ENCODE data around the gene FGFR2. TPM values are rescaled to one million over a fixed set of nuclear protein-coding genes. Genes with fewer than 3 reads are reported as not detected.

FGFR2 gene
- total RNA-seq, 1 donor from 2014 or later = 4.4 TPM

DNA sequence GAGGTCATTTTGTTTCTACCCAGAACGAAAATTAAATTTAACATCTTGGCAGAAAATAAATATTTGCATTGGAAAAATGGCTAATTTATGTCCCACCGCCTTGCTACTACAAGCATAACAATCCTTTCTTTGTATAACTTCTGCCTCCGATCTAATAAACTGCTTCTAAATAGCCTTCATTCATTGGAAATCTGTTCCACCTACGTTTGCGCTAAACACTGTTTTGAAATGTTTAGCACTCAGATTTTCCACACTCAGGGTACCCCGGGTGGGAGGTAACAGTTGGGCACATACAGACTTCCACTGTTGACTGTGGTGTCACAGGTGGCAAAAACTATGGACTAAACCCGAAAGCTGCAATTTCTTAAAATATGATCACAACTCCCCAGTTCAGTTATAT, 96.4 kb downstream of the FGFR2 start:
- Histone ChIP-seq H3K4me3 (no peak overlapping the region), H3K9me3 (no peaks in the 10 kb centered on the region), H3K4me1 (no peaks in the 10 kb centered on the region), H3K27me3 (no peaks in the 10 kb centered on the region), H3K36me3 (peaks cover 0 to 4% of the 10 kb centered on the region in 2 donors), H3K27ac (no peak overlapping the region)
- TF ChIP-seq, protein P1, sequence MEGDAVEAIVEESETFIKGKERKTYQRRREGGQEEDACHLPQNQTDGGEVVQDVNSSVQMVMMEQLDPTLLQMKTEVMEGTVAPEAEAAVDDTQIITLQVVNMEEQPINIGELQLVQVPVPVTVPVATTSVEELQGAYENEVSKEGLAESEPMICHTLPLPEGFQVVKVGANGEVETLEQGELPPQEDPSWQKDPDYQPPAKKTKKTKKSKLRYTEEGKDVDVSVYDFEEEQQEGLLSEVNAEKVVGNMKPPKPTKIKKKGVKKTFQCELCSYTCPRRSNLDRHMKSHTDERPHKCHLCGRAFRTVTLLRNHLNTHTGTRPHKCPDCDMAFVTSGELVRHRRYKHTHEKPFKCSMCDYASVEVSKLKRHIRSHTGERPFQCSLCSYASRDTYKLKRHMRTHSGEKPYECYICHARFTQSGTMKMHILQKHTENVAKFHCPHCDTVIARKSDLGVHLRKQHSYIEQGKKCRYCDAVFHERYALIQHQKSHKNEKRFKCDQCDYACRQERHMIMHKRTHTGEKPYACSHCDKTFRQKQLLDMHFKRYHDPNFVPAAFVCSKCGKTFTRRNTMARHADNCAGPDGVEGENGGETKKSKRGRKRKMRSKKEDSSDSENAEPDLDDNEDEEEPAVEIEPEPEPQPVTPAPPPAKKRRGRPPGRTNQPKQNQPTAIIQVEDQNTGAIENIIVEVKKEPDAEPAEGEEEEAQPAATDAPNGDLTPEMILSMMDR (IDR thresholded peaks at IDR 0.05) = no peak
- no peak for DNase-seq (ENCODE audit: low spot score in 2 of 2)
- intact Hi-C loops (cut with DNase I) = no loop called here

DNA sequence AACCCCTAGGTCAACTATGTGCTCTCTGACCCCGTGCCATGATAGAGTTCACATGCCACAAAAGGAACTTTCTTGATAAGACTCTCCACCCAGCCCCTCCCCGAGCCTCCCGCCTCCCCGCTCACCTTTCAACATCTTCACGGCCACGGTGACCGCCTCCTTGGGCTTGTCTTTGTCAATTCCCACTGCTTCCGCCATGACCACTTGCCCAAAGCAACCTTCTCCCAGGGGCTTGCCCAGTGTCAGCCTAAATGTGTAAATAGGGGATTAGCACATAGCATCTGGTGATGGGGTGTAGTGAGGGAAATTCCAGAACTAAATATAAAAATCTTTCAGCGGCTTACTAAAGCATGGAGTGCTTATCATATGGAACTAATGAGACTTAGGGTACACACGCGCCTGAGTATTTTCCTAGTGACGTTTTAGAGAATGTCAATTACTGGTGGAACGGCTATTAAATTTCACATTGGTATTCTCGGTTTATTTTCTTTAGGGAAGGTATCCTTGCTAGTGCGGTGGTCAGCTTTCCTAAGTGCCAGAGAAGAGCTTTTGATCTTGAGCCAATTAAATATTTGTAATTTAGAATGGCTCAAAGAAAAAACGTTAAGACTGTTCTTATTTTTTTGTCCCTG, 97.4 kb downstream of the FGFR2 start:
- Histone ChIP-seq H3K4me3 (no peak overlapping the region), H3K4me1 (no peaks in the 10 kb centered on the region), H3K9me3 (no peaks in the 10 kb centered on the region), H3K36me3 (peaks cover 0 to 4% of the 10 kb centered on the region in 2 donors), H3K27me3 (no peaks in the 10 kb centered on the region), H3K27ac (no peak overlapping the region)
- DNase-seq (ENCODE audit: low spot score in 2 of 2) = no peak
- intact Hi-C loops (cut with DNase I) = no loop called here
- TF ChIP-seq, protein P1 (IDR thresholded peaks at IDR 0.05) = no peak

DNA sequence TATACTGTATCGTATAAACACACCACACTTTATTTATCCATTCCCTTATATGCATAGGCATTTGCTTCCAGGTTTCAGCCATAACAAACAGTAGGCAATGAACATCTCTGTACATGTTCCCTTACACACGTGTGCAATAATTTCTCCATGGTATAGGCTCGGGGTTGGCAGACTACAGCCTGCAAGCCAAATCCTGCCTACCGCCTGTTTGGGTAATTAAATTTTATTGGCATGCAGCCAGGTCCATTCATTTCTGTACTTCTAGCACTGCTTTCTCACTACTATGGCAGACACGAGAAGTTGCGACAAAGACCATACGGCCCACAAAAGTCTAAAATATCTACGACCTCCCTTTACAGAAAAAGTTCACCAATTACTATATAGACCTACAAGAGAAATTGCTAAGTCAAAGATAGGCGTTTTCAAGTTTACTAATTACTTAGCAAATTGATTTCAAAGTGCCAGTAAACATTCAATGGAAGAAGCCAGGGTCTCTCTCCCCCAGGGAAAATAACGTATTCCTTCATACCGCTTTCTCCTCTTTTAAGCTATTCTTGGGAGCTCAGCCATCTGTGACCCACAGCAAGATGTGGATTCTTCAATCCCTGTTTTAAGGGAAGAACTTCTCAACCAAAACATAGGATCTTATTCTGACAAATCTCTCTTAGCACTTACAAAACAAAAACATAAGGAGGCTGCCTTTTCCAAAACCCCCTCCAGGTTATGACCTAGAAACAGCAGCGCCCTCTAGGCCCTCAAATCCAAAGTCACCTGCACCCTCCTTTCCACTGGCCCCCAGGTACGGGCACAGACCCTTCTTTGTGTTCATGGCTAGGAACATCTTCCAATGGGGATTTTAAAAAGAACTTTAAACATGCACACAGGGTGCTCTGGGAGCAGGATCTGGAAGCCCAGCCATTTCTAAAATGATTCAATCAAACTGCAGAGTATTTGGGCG, 100.5 kb downstream of the FGFR2 start:
- intact Hi-C loops (cut with DNase I) = no loop called here
- Histone ChIP-seq H3K27me3 (no peaks in the 10 kb centered on the region), H3K9me3 (no peaks in the 10 kb centered on the region), H3K27ac (no peak overlapping the region), H3K4me1 (no peaks in the 10 kb centered on the region), H3K4me3 (no peak overlapping the region), H3K36me3 (peaks cover 0 to 4% of the 10 kb centered on the region in 2 donors)
- DNase-seq (ENCODE audit: low spot score in 2 of 2) = no peak
- TF ChIP-seq, protein P1 (IDR thresholded peaks at IDR 0.05) = no peak

DNA sequence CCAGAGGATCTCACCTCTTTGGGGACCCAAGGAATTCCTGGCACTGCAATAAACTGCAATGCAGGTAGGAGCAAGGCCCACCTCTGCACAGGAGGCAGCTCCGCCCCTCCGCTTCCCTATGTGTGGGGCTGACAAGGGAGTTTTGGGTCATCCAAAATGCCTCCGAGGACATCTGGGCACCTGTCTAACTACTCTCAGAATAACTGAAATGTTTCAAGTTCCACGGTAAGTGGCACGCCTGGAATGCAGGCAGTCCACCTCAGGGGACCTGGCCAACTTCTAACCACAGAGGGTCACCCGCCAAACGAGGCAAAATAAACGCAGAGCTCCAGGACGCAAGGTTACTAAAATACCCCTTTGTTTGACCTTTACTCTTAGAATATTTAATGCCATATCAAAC, 102.5 kb downstream of the FGFR2 start:
- no peaks in the 10 kb centered on the region for H3K27me3 ChIP-seq
- no peaks in the 10 kb centered on the region for H3K36me3 ChIP-seq
- TF ChIP-seq, protein P1 (IDR thresholded peaks at IDR 0.05) = no peak
- H3K27ac ChIP-seq = no peak overlapping the region
- intact Hi-C loops (cut with DNase I) = no loop called here
- H3K9me3 ChIP-seq = no peaks in the 10 kb centered on the region
- H3K4me3 ChIP-seq = no peak overlapping the region
- DNase-seq (ENCODE audit: low spot score in 2 of 2) = no peak
- no peaks in the 10 kb centered on the region for H3K4me1 ChIP-seq

DNA sequence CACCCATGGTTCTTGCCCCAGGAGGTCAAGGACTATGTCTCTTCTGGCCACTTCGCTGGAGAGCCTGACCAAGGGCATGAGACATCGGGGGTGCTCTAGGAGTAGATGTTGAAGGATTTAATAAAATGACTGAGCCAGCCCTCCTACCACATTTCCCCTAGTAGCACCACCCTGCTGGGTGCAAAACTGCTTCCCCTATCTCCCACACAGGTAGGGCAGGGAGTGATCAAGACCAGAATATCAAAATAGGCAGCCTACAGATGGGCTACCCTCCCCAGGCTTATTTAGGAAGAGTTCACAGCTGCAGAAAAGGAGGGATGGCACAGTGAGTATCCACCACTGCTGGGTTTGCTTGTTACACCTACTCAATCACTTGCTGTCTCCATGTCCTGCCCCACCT, 103.9 kb downstream of the FGFR2 start:
- TF ChIP-seq, protein P1 (IDR thresholded peaks at IDR 0.05) = no peak

More for the DNA sequence above, 103.9 kb downstream of the FGFR2 start:
- no peaks in the 10 kb centered on the region for H3K27me3 ChIP-seq
- no peak overlapping the region for H3K4me3 ChIP-seq
- no peaks in the 10 kb centered on the region for H3K4me1 ChIP-seq
- no peaks in the 10 kb centered on the region for H3K9me3 ChIP-seq
- H3K36me3 ChIP-seq = no peaks in the 10 kb centered on the region
- no peak overlapping the region for H3K27ac ChIP-seq
- intact Hi-C loops (cut with DNase I) = no loop called here
- no peak for DNase-seq (ENCODE audit: low spot score in 2 of 2)

Data from ascending aorta (tissue), 2 donors.